ENCODE results near the gene RNPEP. TPM values are rescaled to one million over a fixed set of nuclear protein-coding genes. Genes with fewer than 3 reads are reported as not detected.
"Not testable (repeated sequence)": the region's sequence is repeated elsewhere in the genome, so short reads cannot be mapped to it uniquely, and the experiment has no call there.

The RNPEP gene
- total RNA-seq, 2 donors from 2014 or later = 142 to 147 TPM

GRCh38 chr1:202046227-202046626 lies 63.8 kb downstream of the RNPEP start:
- no peak for TF ChIP-seq CTCF (IDR thresholded peaks at IDR 0.05)
- Histone ChIP-seq H3K9me3 (no peaks in the 10 kb centered on the region), H3K27me3 (no peaks in the 10 kb centered on the region), H3K36me3 (no peaks in the 10 kb centered on the region), H3K4me1 (peaks cover 10% of the 10 kb centered on the region), H3K9ac (ENCODE audit: low read depth in 2 of 2, low read length in 2 of 2) (peak overlapping the region; percentile 31 to 85), H3K27ac (peak overlapping the region; percentile 97), H3K4me3 (no peak overlapping the region)
- intact Hi-C loops (cut with DNase I) = no loop called here
- DNase-seq = peak; percentile 97

- H3K27ac ChIP-seq = peak overlapping the region; percentile 97
- TF ChIP-seq CTCF (IDR thresholded peaks at IDR 0.05) = no peak
- H3K9ac ChIP-seq (ENCODE audit: low read depth in 2 of 2, low read length in 2 of 2) = peak overlapping the region; percentile 31 to 85
- peak; percentile 62 for DNase-seq
- peaks cover 10% of the 10 kb centered on the region for H3K4me1 ChIP-seq
- no peaks in the 10 kb centered on the region for H3K27me3 ChIP-seq
- no peaks in the 10 kb centered on the region for H3K9me3 ChIP-seq
- intact Hi-C loops (cut with DNase I) = no loop called here
- no peaks in the 10 kb centered on the region for H3K36me3 ChIP-seq
- no peak overlapping the region for H3K4me3 ChIP-seq
These were observed 64.6 kb downstream of the RNPEP start for GRCh38 chr1:202046748-202047708.

GRCh38 chr1:202047977-202048376 lies 65.5 kb downstream of the RNPEP start:
- Histone ChIP-seq H3K9me3 (no peaks in the 10 kb centered on the region), H3K4me1 (peaks cover 10% of the 10 kb centered on the region), H3K36me3 (no peaks in the 10 kb centered on the region), H3K27ac (peak overlapping the region; percentile 97), H3K4me3 (no peak overlapping the region), H3K9ac (ENCODE audit: low read depth in 2 of 2, low read length in 2 of 2) (peak overlapping the region in 1 of 2 donors; percentile 85), H3K27me3 (no peaks in the 10 kb centered on the region)
- peak; percentile 72 for DNase-seq
- TF ChIP-seq CTCF (IDR thresholded peaks at IDR 0.05) = no peak
- intact Hi-C loops (cut with DNase I) = no loop called here

- Histone ChIP-seq H3K9me3 (no peaks in the 10 kb centered on the region), H3K27me3 (no peaks in the 10 kb centered on the region), H3K36me3 (no peaks in the 10 kb centered on the region), H3K4me1 (peaks cover 10% of the 10 kb centered on the region), H3K27ac (peak overlapping the region; percentile 97), H3K9ac (ENCODE audit: low read depth in 2 of 2, low read length in 2 of 2) (peak overlapping the region in 1 of 2 donors; percentile 82), H3K4me3 (no peak overlapping the region)
- TF ChIP-seq CTCF (IDR thresholded peaks at IDR 0.05) = no peak
- peak; percentile 76 for DNase-seq
- intact Hi-C loops (cut with DNase I) = no loop called here
These were observed 66.7 kb downstream of the RNPEP start for GRCh38 chr1:202049129-202049528.

GRCh38 chr1:202054094-202054493 lies 71.6 kb downstream of the RNPEP start:
- H3K27me3 ChIP-seq = no peaks in the 10 kb centered on the region
- no peak for DNase-seq
- H3K4me1 ChIP-seq = no peaks in the 10 kb centered on the region
- no peak overlapping the region for H3K4me3 ChIP-seq
- intact Hi-C loops (cut with DNase I) = no loop called here
- H3K27ac ChIP-seq = no peak overlapping the region
- H3K36me3 ChIP-seq = no peaks in the 10 kb centered on the region
- no peaks in the 10 kb centered on the region for H3K9me3 ChIP-seq
- no peak overlapping the region for H3K9ac ChIP-seq (ENCODE audit: low read depth in 2 of 2, low read length in 2 of 2)
- TF ChIP-seq CTCF (IDR thresholded peaks at IDR 0.05) = no peak

- H3K27me3 ChIP-seq; H3K9ac ChIP-seq (ENCODE audit: low read depth in 2 of 2, low read length in 2 of 2); H3K36me3 ChIP-seq; H3K27ac ChIP-seq; H3K4me1 ChIP-seq; intact Hi-C loops (cut with DNase I); DNase-seq; H3K4me3 ChIP-seq; H3K9me3 ChIP-seq: not testable (repeated sequence)
These were observed 72.2 kb downstream of the RNPEP start for GRCh38 chr1:202054673-202055072.

Data from colonic mucosa (tissue), 4 donors.